Measurements from ENCODE around the gene IRF9.
"Not testable (repeated sequence)": the region's sequence is repeated elsewhere in the genome, so short reads cannot be mapped to it uniquely, and the experiment has no call there.

Gene IRF9

GRCh38 chr14:24194873-24195185, 33.8 kb downstream of the IRF9 start:
- Histone ChIP-seq H3K36me3 (ENCODE audit: control insufficient read depth, insufficient read depth, low read length) (peaks cover 7% of the 10 kb centered on the region), H3K27ac (ENCODE audit: insufficient read depth, low read depth, low read length, poor library complexity, severe bottlenecking) (peak overlapping the region; percentile 93), H3K27me3 (ENCODE audit: control insufficient read depth, insufficient read depth, low read length, poor library complexity, severe bottlenecking) (no peaks in the 10 kb centered on the region), H3K9me3 (ENCODE audit: control insufficient read depth, low read length) (no peaks in the 10 kb centered on the region), H3K4me3 (ENCODE audit: insufficient read depth, low read depth, low read length) (peak overlapping the region; percentile 87), H3K4me1 (ENCODE audit: control insufficient read depth, insufficient read depth, low read length) (peaks cover 5% of the 10 kb centered on the region)
- 70 to 73% methylated on average over 8 of the region's 8 CpGs for WGBS, 2 experiments

GRCh38 chr14:24195186-24196070, 34.4 kb downstream of the IRF9 start, which contains the start of gene TM9SF1:
Gene TM9SF1, minus strand, starts transcription at chr14:24195441. Its CDS starts 422 bp downstream, at chr14:24195019.
- 0 to 1% methylated on average over 89 of the region's 89 CpGs for WGBS, 2 experiments
- Histone ChIP-seq H3K9me3 (ENCODE audit: control insufficient read depth, low read length) (no peaks in the 10 kb centered on the region), H3K27me3 (ENCODE audit: control insufficient read depth, insufficient read depth, low read length, poor library complexity, severe bottlenecking) (no peaks in the 10 kb centered on the region), H3K4me3 (ENCODE audit: insufficient read depth, low read depth, low read length) (peak within 1 kb of the TSS; percentile 87), H3K27ac (ENCODE audit: insufficient read depth, low read depth, low read length, poor library complexity, severe bottlenecking) (peak within 1 kb of the TSS; percentile 93), H3K36me3 (ENCODE audit: control insufficient read depth, insufficient read depth, low read length) (peaks cover 7% of the 10 kb centered on the region), H3K4me1 (ENCODE audit: control insufficient read depth, insufficient read depth, low read length) (peaks cover 5% of the 10 kb centered on the region)

GRCh38 chr14:24196071-24197055, 35.3 kb downstream of the IRF9 start:
- Histone ChIP-seq H3K4me3 (ENCODE audit: insufficient read depth, low read depth, low read length) (peak overlapping the region; percentile 87), H3K4me1 (ENCODE audit: control insufficient read depth, insufficient read depth, low read length) (peaks cover 5% of the 10 kb centered on the region), H3K36me3 (ENCODE audit: control insufficient read depth, insufficient read depth, low read length) (peaks cover 9% of the 10 kb centered on the region), H3K27me3 (ENCODE audit: control insufficient read depth, insufficient read depth, low read length, poor library complexity, severe bottlenecking) (no peaks in the 10 kb centered on the region), H3K27ac (ENCODE audit: insufficient read depth, low read depth, low read length, poor library complexity, severe bottlenecking) (peak overlapping the region; percentile 93), H3K9me3 (ENCODE audit: control insufficient read depth, low read length) (no peaks in the 10 kb centered on the region)
- WGBS, 2 experiments: 37 to 39% methylated on average over 33 of the region's 33 CpGs

- H3K27me3 ChIP-seq (ENCODE audit: control insufficient read depth, insufficient read depth, low read length, poor library complexity, severe bottlenecking): no peaks in the 10 kb centered on the region
- no peak overlapping the region for H3K4me3 ChIP-seq (ENCODE audit: insufficient read depth, low read depth, low read length)
- H3K4me1 ChIP-seq (ENCODE audit: control insufficient read depth, insufficient read depth, low read length): peaks cover 5% of the 10 kb centered on the region
- H3K27ac ChIP-seq (ENCODE audit: insufficient read depth, low read depth, low read length, poor library complexity, severe bottlenecking): no peak overlapping the region
- WGBS, 2 experiments: 85 to 86% methylated on average over 1 to 2 of the region's 2 CpGs
- no peaks in the 10 kb centered on the region for H3K9me3 ChIP-seq (ENCODE audit: control insufficient read depth, low read length)
- peaks cover 12% of the 10 kb centered on the region for H3K36me3 ChIP-seq (ENCODE audit: control insufficient read depth, insufficient read depth, low read length)
Observed at GRCh38 chr14:24197056-24197450, 36.0 kb downstream of the IRF9 start.

- Histone ChIP-seq H3K27me3 (ENCODE audit: control insufficient read depth, insufficient read depth, low read length, poor library complexity, severe bottlenecking) (no peaks in the 10 kb centered on the region), H3K9me3 (ENCODE audit: control insufficient read depth, low read length) (no peaks in the 10 kb centered on the region), H3K4me1 (ENCODE audit: control insufficient read depth, insufficient read depth, low read length) (peaks cover 5% of the 10 kb centered on the region), H3K36me3 (ENCODE audit: control insufficient read depth, insufficient read depth, low read length) (peaks cover 11% of the 10 kb centered on the region), H3K4me3 (ENCODE audit: insufficient read depth, low read depth, low read length) (no peak overlapping the region), H3K27ac (ENCODE audit: insufficient read depth, low read depth, low read length, poor library complexity, severe bottlenecking) (no peak overlapping the region)
- WGBS, 2 experiments: 87 to 93% methylated on average over 7 of the region's 7 CpGs
Observed at GRCh38 chr14:24198814-24199524, 37.9 kb downstream of the IRF9 start.

- H3K4me1 ChIP-seq (ENCODE audit: control insufficient read depth, insufficient read depth, low read length); H3K4me3 ChIP-seq (ENCODE audit: insufficient read depth, low read depth, low read length); H3K27me3 ChIP-seq (ENCODE audit: control insufficient read depth, insufficient read depth, low read length, poor library complexity, severe bottlenecking); H3K27ac ChIP-seq (ENCODE audit: insufficient read depth, low read depth, low read length, poor library complexity, severe bottlenecking); H3K9me3 ChIP-seq (ENCODE audit: control insufficient read depth, low read length): not testable (repeated sequence)
- WGBS, 2 experiments: 72 to 81% methylated on average over 8 of the region's 8 CpGs
- peaks cover 23% of the 10 kb centered on the region for H3K36me3 ChIP-seq (ENCODE audit: control insufficient read depth, insufficient read depth, low read length)
Observed at GRCh38 chr14:24202538-24202937, 41.5 kb downstream of the IRF9 start.

- H3K9me3 ChIP-seq (ENCODE audit: control insufficient read depth, low read length): not testable (repeated sequence)
- WGBS, 2 experiments: 92 to 95% methylated on average over 16 of the region's 16 CpGs
- H3K36me3 ChIP-seq (ENCODE audit: control insufficient read depth, insufficient read depth, low read length): peaks cover 26% of the 10 kb centered on the region
Observed at GRCh38 chr14:24203249-24203886, 42.3 kb downstream of the IRF9 start.

GRCh38 chr14:24204163-24205146, 43.4 kb downstream of the IRF9 start:
- 95 to 96% methylated on average over 7 of the region's 7 CpGs for WGBS, 2 experiments
- no peaks in the 10 kb centered on the region for H3K27me3 ChIP-seq (ENCODE audit: control insufficient read depth, insufficient read depth, low read length, poor library complexity, severe bottlenecking)
- no peak overlapping the region for H3K4me3 ChIP-seq (ENCODE audit: insufficient read depth, low read depth, low read length)
- no peaks in the 10 kb centered on the region for H3K4me1 ChIP-seq (ENCODE audit: control insufficient read depth, insufficient read depth, low read length)
- H3K36me3 ChIP-seq (ENCODE audit: control insufficient read depth, insufficient read depth, low read length): peaks cover 31% of the 10 kb centered on the region
- no peak overlapping the region for H3K27ac ChIP-seq (ENCODE audit: insufficient read depth, low read depth, low read length, poor library complexity, severe bottlenecking)
- H3K9me3 ChIP-seq (ENCODE audit: control insufficient read depth, low read length): no peaks in the 10 kb centered on the region

More at GRCh38 chr14:24203249-24203886, 42.3 kb downstream of the IRF9 start:
- H3K27ac ChIP-seq (ENCODE audit: insufficient read depth, low read depth, low read length, poor library complexity, severe bottlenecking); H3K27me3 ChIP-seq (ENCODE audit: control insufficient read depth, insufficient read depth, low read length, poor library complexity, severe bottlenecking); H3K4me3 ChIP-seq (ENCODE audit: insufficient read depth, low read depth, low read length); H3K4me1 ChIP-seq (ENCODE audit: control insufficient read depth, insufficient read depth, low read length): not testable (repeated sequence)
